ENCODE measurements around the gene BEGAIN.

- TF ChIP-seq, protein P1, sequence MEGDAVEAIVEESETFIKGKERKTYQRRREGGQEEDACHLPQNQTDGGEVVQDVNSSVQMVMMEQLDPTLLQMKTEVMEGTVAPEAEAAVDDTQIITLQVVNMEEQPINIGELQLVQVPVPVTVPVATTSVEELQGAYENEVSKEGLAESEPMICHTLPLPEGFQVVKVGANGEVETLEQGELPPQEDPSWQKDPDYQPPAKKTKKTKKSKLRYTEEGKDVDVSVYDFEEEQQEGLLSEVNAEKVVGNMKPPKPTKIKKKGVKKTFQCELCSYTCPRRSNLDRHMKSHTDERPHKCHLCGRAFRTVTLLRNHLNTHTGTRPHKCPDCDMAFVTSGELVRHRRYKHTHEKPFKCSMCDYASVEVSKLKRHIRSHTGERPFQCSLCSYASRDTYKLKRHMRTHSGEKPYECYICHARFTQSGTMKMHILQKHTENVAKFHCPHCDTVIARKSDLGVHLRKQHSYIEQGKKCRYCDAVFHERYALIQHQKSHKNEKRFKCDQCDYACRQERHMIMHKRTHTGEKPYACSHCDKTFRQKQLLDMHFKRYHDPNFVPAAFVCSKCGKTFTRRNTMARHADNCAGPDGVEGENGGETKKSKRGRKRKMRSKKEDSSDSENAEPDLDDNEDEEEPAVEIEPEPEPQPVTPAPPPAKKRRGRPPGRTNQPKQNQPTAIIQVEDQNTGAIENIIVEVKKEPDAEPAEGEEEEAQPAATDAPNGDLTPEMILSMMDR (IDR thresholded peaks at IDR 0.05) = no peak
- TF ChIP-seq POLR2A (IDR thresholded peaks at IDR 0.05) = no peak
Observed at GRCh38 chr14:100623557-100623956, 36.3 kb upstream of the BEGAIN start.

Measured in thyroid gland (tissue), 4 donors.